Choroid plexus epithelial cell (primary cell): Measurements from ENCODE around the gene ERBB2.

Experiments used
- DNase-seq: peaks from one replicate; pipeline ENCODE4 v3.0.0-alpha.2; 2010; ENCODE audit warnings: low read depth
- H3K4me3 ChIP-seq: 2 replicates; pipeline ENCODE4 v1.5.1; 2011; ENCODE audit warnings: low read depth, mild to moderate bottlenecking, control low read depth, low read length, moderate library complexity
- CTCF ChIP-seq: conservative IDR thresholded peaks from 2 replicates; pipeline ENCODE4 v1.5.1; 2011; ENCODE audit warnings: low read depth, mild to moderate bottlenecking, control low read depth, inconsistent platforms, low read length, moderate library complexity

Gene ERBB2

GRCh38 chr17:39701784-39702422 is 2.0 kb downstream of the ERBB2 start:
- DNase-seq, result no peak
- no peak for TF ChIP-seq CTCF

GRCh38 chr17:39702901-39703893 is 3.3 kb downstream of the ERBB2 start:
- no peak overlapping the region for H3K4me3 ChIP-seq
- DNase-seq, result no peak
- no peak for TF ChIP-seq CTCF

More at GRCh38 chr17:39701784-39702422, 2.0 kb downstream of the ERBB2 start:
- no peak overlapping the region for H3K4me3 ChIP-seq

GRCh38 chr17:39703913-39704312 is 4.0 kb downstream of the ERBB2 start:
- DNase-seq, result no peak
- H3K4me3 ChIP-seq, result no peak overlapping the region
- TF ChIP-seq CTCF, result no peak

- no peak overlapping the region for H3K4me3 ChIP-seq
- peak; percentile 50 for DNase-seq
- TF ChIP-seq CTCF, result peak; percentile 53
Measured at GRCh38 chr17:39704821-39705551, 5.1 kb downstream of the ERBB2 start.

- no peak for DNase-seq
- no peak for TF ChIP-seq CTCF
- no peak overlapping the region for H3K4me3 ChIP-seq
Measured at GRCh38 chr17:39705786-39706348, 6.0 kb downstream of the ERBB2 start.

- no peak for TF ChIP-seq CTCF
- no peak for DNase-seq
- H3K4me3 ChIP-seq, result no peak overlapping the region
Measured at GRCh38 chr17:39706383-39706782, 6.5 kb downstream of the ERBB2 start.
